NK-92 (cell line): ENCODE results near the gene GALR1.
"Not testable (repeated sequence)": the region's sequence is repeated elsewhere in the genome, so short reads cannot be mapped to it uniquely, and the experiment has no call there.

Experiments
- DNase-seq: peaks from one replicate; lab custom pipeline; 2025; ENCODE audit not compliant: unreplicated experiment; lab: John Stamatoyannopoulos, UW

Gene GALR1

GRCh38 chr18:77250926-77251729, 1.5 kb downstream of the GALR1 start:
- DNase-seq = no peak

GRCh38 chr18:77251730-77252050, 2.0 kb downstream of the GALR1 start:
- DNase-seq = no peak

GRCh38 chr18:77254711-77255405, 5.2 kb downstream of the GALR1 start:
- DNase-seq = no peak

GRCh38 chr18:77255426-77256105, 5.9 kb downstream of the GALR1 start:
- DNase-seq = no peak

GRCh38 chr18:77262643-77263465, 13.2 kb downstream of the GALR1 start:
- no peak for DNase-seq

GRCh38 chr18:77263466-77263763, 13.8 kb downstream of the GALR1 start:
- no peak for DNase-seq

GRCh38 chr18:77267969-77268368, 18.3 kb downstream of the GALR1 start:
- no peak for DNase-seq

GRCh38 chr18:77268456-77268855, 18.8 kb downstream of the GALR1 start:
- no peak for DNase-seq

- no peak for DNase-seq
These were observed 22.2 kb downstream of the GALR1 start for GRCh38 chr18:77271576-77272481.

- not testable (repeated sequence) for DNase-seq
These were observed 41.2 kb downstream of the GALR1 start for GRCh38 chr18:77290841-77291240.

GRCh38 chr18:77298172-77298571, 48.5 kb downstream of the GALR1 start:
- DNase-seq = no peak

- no peak for DNase-seq
These were observed 50.1 kb downstream of the GALR1 start for GRCh38 chr18:77299706-77300105.

- DNase-seq = no peak
These were observed 50.9 kb downstream of the GALR1 start for GRCh38 chr18:77300579-77300978.

- DNase-seq = no peak
These were observed 54.6 kb downstream of the GALR1 start for GRCh38 chr18:77304268-77304667.

GRCh38 chr18:77305676-77306075, 56.0 kb downstream of the GALR1 start:
- DNase-seq = no peak

GRCh38 chr18:77308216-77308615, 58.6 kb downstream of the GALR1 start:
- no peak for DNase-seq

- DNase-seq = no peak
These were observed 64.9 kb downstream of the GALR1 start for GRCh38 chr18:77314511-77314910.

- no peak for DNase-seq
These were observed 65.3 kb downstream of the GALR1 start for GRCh38 chr18:77314952-77315351.

- no peak for DNase-seq
These were observed 66.4 kb downstream of the GALR1 start for GRCh38 chr18:77316008-77316407.

- no peak for DNase-seq
These were observed 67.0 kb downstream of the GALR1 start for GRCh38 chr18:77316641-77317040.
